Kidney epithelial cell (primary cell): ENCODE results near the gene CXCL1. TPM values are rescaled to one million over a fixed set of nuclear protein-coding genes. Genes with fewer than 3 reads are reported as not detected.

ENCODE experiments used
- DNase-seq: peaks from one replicate; pipeline ENCODE4 v3.0.0-alpha.2; 2010; ENCODE audit warnings: low read depth
- H3K27me3 ChIP-seq: 2 replicates; pipeline ENCODE4 v1.6.0; 2011; ENCODE audit warnings: low read length; ENCODE audit not compliant: control insufficient read depth, insufficient read depth
- H3K36me3 ChIP-seq: 2 replicates; pipeline ENCODE4 v1.5.1; 2011; ENCODE audit warnings: low read length; ENCODE audit not compliant: control insufficient read depth, insufficient read depth
- H3K4me3 ChIP-seq: 2 replicates; pipeline ENCODE4 v1.5.1; 2011; ENCODE audit warnings: low read depth, mild to moderate bottlenecking, control low read depth, low read length
- CTCF ChIP-seq: IDR thresholded peaks from 2 replicates; pipeline ENCODE4 v1.5.1; 2011; ENCODE audit warnings: mild to moderate bottlenecking, moderate library complexity, low read length, control low read depth, inconsistent platforms; ENCODE audit not compliant: insufficient read depth, poor library complexity, severe bottlenecking
- total RNA-seq: library from RNA; depleted of rRNA; stranded (reverse); fragments of >200 nt; gene quantifications from 2 replicates; pipeline ENCODE4 v1.2.3, GENCODE V29; 2015

Gene CXCL1
- total RNA-seq, 1 donor from 2014 or later, result 75.9 TPM

- no peak for TF ChIP-seq CTCF
- no peaks in the 10 kb centered on the region for H3K27me3 ChIP-seq
- no peaks in the 10 kb centered on the region for H3K36me3 ChIP-seq
- no peak overlapping the region for H3K4me3 ChIP-seq
- no peak for DNase-seq
These were observed 40.2 kb upstream of the CXCL1 start for GRCh38 chr4:73828956-73829355.

- Histone ChIP-seq H3K36me3 (no peaks in the 10 kb centered on the region), H3K4me3 (no peak overlapping the region), H3K27me3 (no peaks in the 10 kb centered on the region)
- TF ChIP-seq CTCF, result no peak
- DNase-seq, result no peak
These were observed 37.6 kb upstream of the CXCL1 start for GRCh38 chr4:73831569-73831968.

- H3K27me3 ChIP-seq, result no peaks in the 10 kb centered on the region
- DNase-seq, result no peak
- TF ChIP-seq CTCF, result no peak
- H3K4me3 ChIP-seq, result no peak overlapping the region
- H3K36me3 ChIP-seq, result no peaks in the 10 kb centered on the region
These were observed 36.4 kb upstream of the CXCL1 start for GRCh38 chr4:73832651-73833237.

- no peaks in the 10 kb centered on the region for H3K36me3 ChIP-seq
- H3K27me3 ChIP-seq, result no peaks in the 10 kb centered on the region
- H3K4me3 ChIP-seq, result peak within 1 kb of the TSS; percentile 54
- TF ChIP-seq CTCF, result no peak
- DNase-seq, result no peak
These were observed 32.6 kb upstream of the CXCL1 start, which contains the start of gene CXCL6 for GRCh38 chr4:73836373-73837279. Gene CXCL6, plus strand, starts transcription at chr4:73836678. Its CDS starts 73 bp downstream, at chr4:73836751.

GRCh38 chr4:73839071-73839470, 30.1 kb upstream of the CXCL1 start:
- no peak for DNase-seq
- H3K4me3 ChIP-seq, result no peak overlapping the region
- H3K36me3 ChIP-seq, result no peaks in the 10 kb centered on the region
- TF ChIP-seq CTCF, result no peak
- no peaks in the 10 kb centered on the region for H3K27me3 ChIP-seq
